Measurements from ENCODE around the gene TBC1D22B. TPM values are rescaled to one million over a fixed set of nuclear protein-coding genes. Genes with fewer than 3 reads are reported as not detected.

TBC1D22B gene
- total and polyA plus RNA-seq, 9 of the 15 experiments (the other 6 are each of a cell fraction or from before 2014, with no cell fraction given): 4.8 to 24.2 (median 13.5) TPM

DNA sequence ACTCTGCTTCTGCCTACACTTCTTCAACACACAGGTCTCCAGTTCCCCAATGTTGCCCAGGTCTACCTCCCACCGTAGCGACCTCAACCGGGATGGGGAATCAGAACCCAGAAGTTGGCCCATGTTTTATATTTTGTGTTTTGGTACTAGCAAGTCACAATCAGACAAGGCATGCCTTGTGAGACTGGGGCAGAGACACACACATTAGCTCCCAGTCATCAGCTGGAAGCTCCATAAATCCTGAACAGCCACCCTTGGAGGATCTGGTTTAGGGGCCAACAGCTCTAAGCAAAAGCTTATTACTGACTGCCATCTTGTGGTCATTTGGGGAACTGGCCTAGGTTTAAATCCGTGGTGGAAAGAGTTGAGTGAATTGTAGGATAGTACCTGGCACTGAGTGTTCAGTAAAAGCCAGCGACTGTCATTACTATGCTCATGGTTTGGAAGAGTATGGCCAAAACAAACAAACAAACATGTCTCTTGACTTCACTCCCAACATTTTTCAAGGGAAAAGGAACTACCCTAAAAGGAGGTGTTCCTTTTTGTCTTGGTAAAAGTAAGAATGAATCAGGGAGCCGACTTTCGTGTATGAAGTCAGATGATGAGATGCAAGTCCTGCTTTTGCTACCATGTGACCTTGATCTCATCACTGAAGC lies 47.1 kb upstream of the TBC1D22B start (continued):
- TF ChIP-seq PPARD (CRISPR knock-in tag; IDR thresholded peaks at IDR 0.05) (no peak), XRCC4 (IDR thresholded peaks at IDR 0.05; ENCODE audit: extremely low read depth, insufficient read depth, insufficient read length) (no peak), PML (IDR thresholded peaks at IDR 0.05; ENCODE audit: low read length) (no peak; the same call in 1 of the 2 replicates), FOXK1 (CRISPR knock-in tag; IDR thresholded peaks at IDR 0.05; ENCODE audit: borderline replicate concordance) (no peak), FOXM1 (IDR thresholded peaks at IDR 0.05; ENCODE audit: low read depth) (no peak), FOXM1 (CRISPR knock-in tag; IDR thresholded peaks at IDR 0.05; ENCODE audit: low read depth) (no peak), MED1 (CRISPR knock-in tag; IDR thresholded peaks at IDR 0.05; ENCODE audit: borderline replicate concordance) (no peak), POLR2B (IDR thresholded peaks at IDR 0.05; ENCODE audit: low read depth, partially characterized antibody) (no peak), RCOR1 (IDR thresholded peaks at IDR 0.05; ENCODE audit: borderline replicate concordance in 1 of 2, low read depth in 2 of 2, low read length in 2 of 2) (peak; percentile 11 to 76; a peak in 3 of 4 replicates), FOXP1 (CRISPR knock-in tag; IDR thresholded peaks at IDR 0.05) (no peak; the same call in none of the 2 replicates), SMAD3 (CRISPR knock-in tag; conservative IDR thresholded peaks at IDR 0.05) (no peak), POLR3G (IDR thresholded peaks at IDR 0.05; ENCODE audit: extremely low read depth, insufficient read length, insufficient replicate concordance) (no peak), NUFIP1 (IDR thresholded peaks at IDR 0.05; ENCODE audit: partially characterized antibody) (no peak), ZNF830 (CRISPR knock-in tag; IDR thresholded peaks at IDR 0.05) (no peak), PTRF (tag; IDR thresholded peaks at IDR 0.05) (no peak), HLTF (IDR thresholded peaks at IDR 0.05) (peak; percentile 50; the same call in 1 of the 2 replicates), CTBP1 (IDR thresholded peaks at IDR 0.05; ENCODE audit: borderline replicate concordance) (peak; percentile 77), ZNF589 (CRISPR knock-in tag; IDR thresholded peaks at IDR 0.05; ENCODE audit: low read depth) (no peak), JUN (IDR thresholded peaks at IDR 0.05; ENCODE audit: borderline replicate concordance, low read depth, low read length) (no peak), JUN (CRISPR knock-in tag; IDR thresholded peaks at IDR 0.05; ENCODE audit: borderline replicate concordance) (no peak), ZBTB7A (IDR thresholded peaks at IDR 0.05; ENCODE audit: borderline replicate concordance, control insufficient read depth, low read depth, low read length) (no peak), TFAM (CRISPR knock-in tag; conservative IDR thresholded peaks at IDR 0.05) (no peak), SREBF2 (CRISPR knock-in tag; IDR thresholded peaks at IDR 0.05) (no peak), NFYB (IDR thresholded peaks at IDR 0.05; ENCODE audit: extremely low read depth, insufficient read length) (no peak), BHLHE40 (IDR thresholded peaks at IDR 0.05; ENCODE audit: low read length) (peak; percentile 3; the same call in 1 of the 2 replicates), ESRRB (CRISPR knock-in tag; IDR thresholded peaks at IDR 0.05; ENCODE audit: borderline replicate concordance) (no peak)
- TF ChIP-seq, protein P1, sequence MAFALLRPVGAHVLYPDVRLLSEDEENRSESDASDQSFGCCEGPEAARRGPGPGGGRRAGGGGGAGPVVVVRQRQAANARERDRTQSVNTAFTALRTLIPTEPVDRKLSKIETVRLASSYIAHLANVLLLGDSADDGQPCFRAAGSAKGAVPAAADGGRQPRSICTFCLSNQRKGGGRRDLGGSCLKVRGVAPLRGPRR (CRISPR knock-in tag; IDR thresholded peaks at IDR 0.05): no peak
- TF ChIP-seq, protein P2, sequence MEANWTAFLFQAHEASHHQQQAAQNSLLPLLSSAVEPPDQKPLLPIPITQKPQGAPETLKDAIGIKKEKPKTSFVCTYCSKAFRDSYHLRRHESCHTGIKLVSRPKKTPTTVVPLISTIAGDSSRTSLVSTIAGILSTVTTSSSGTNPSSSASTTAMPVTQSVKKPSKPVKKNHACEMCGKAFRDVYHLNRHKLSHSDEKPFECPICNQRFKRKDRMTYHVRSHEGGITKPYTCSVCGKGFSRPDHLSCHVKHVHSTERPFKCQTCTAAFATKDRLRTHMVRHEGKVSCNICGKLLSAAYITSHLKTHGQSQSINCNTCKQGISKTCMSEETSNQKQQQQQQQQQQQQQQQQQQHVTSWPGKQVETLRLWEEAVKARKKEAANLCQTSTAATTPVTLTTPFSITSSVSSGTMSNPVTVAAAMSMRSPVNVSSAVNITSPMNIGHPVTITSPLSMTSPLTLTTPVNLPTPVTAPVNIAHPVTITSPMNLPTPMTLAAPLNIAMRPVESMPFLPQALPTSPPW (CRISPR knock-in tag; IDR thresholded peaks at IDR 0.05): no peak
- TF ChIP-seq, protein P3, sequence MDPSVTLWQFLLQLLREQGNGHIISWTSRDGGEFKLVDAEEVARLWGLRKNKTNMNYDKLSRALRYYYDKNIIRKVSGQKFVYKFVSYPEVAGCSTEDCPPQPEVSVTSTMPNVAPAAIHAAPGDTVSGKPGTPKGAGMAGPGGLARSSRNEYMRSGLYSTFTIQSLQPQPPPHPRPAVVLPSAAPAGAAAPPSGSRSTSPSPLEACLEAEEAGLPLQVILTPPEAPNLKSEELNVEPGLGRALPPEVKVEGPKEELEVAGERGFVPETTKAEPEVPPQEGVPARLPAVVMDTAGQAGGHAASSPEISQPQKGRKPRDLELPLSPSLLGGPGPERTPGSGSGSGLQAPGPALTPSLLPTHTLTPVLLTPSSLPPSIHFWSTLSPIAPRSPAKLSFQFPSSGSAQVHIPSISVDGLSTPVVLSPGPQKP (CRISPR knock-in tag; IDR thresholded peaks at IDR 0.05): no peak
